ENCODE measurements around the gene PKDCC.
"Not testable (repeated sequence)": the region's sequence is repeated elsewhere in the genome, so short reads cannot be mapped to it uniquely, and the experiment has no call there.

The PKDCC gene

GRCh38 chr2:42050703-42051542, 3.1 kb downstream of the PKDCC start:
- DNase-seq, result no peak

- no peak for DNase-seq
Measured at GRCh38 chr2:42051543-42052235, 3.9 kb downstream of the PKDCC start.

- DNase-seq, result no peak
Measured at GRCh38 chr2:42052702-42053481, 5.1 kb downstream of the PKDCC start.

GRCh38 chr2:42053482-42053790, 5.6 kb downstream of the PKDCC start:
- DNase-seq, result no peak

- no peak for DNase-seq
Measured at GRCh38 chr2:42053791-42054701, 6.2 kb downstream of the PKDCC start.

- DNase-seq, result no peak
Measured at GRCh38 chr2:42054714-42055430, 7.1 kb downstream of the PKDCC start.

GRCh38 chr2:42055573-42056514, 8.0 kb downstream of the PKDCC start:
- DNase-seq, result no peak

GRCh38 chr2:42057159-42057901, 9.5 kb downstream of the PKDCC start:
- no peak for DNase-seq

- DNase-seq, result no peak
Measured at GRCh38 chr2:42057902-42058450, 10.2 kb downstream of the PKDCC start.

- DNase-seq, result no peak
Measured at GRCh38 chr2:42059261-42059898, 11.6 kb downstream of the PKDCC start.

GRCh38 chr2:42060028-42060427, 12.2 kb downstream of the PKDCC start:
- DNase-seq, result no peak

GRCh38 chr2:42060718-42061619, 13.1 kb downstream of the PKDCC start:
- DNase-seq, result no peak

- DNase-seq, result no peak
Measured at GRCh38 chr2:42061839-42062238, 14.0 kb downstream of the PKDCC start.

- DNase-seq, result peak; percentile 55
Measured at GRCh38 chr2:42063431-42064171, 15.8 kb downstream of the PKDCC start.

GRCh38 chr2:42064417-42064942, 16.7 kb downstream of the PKDCC start:
- peak; percentile 83 for DNase-seq

GRCh38 chr2:42065753-42066152, 17.9 kb downstream of the PKDCC start:
- not testable (repeated sequence) for DNase-seq

GRCh38 chr2:42067001-42067400, 19.2 kb downstream of the PKDCC start:
- DNase-seq, result not testable (repeated sequence)

Measured in EL (cell line).